Skin of body (tissue), 2 donors: ENCODE measurements around the gene TRHDE. TPM values are rescaled to one million over a fixed set of nuclear protein-coding genes. Genes with fewer than 3 reads are reported as not detected.

ENCODE experiments used
- DNase-seq: peaks from one replicate; lab custom pipeline; 2025; lab: John Stamatoyannopoulos, UW
- total RNA-seq: library from RNA; depleted of rRNA; stranded (reverse); fragments of >200 nt; gene quantifications from one replicate; pipeline ENCODE4 v1.2.3, GENCODE V29; 2014

The TRHDE gene
- total RNA-seq, 1 donor from 2014 or later, result 12.1 TPM

GRCh38 chr12:72434999-72435398 is 162.8 kb downstream of the TRHDE start:
- DNase-seq, result no peak

GRCh38 chr12:72442217-72442616 is 170.0 kb downstream of the TRHDE start:
- no peak for DNase-seq

GRCh38 chr12:72444125-72444524 is 172.0 kb downstream of the TRHDE start:
- DNase-seq, result no peak

- DNase-seq, result no peak
Measured at GRCh38 chr12:72444566-72444965, 172.4 kb downstream of the TRHDE start.

- DNase-seq, result no peak
Measured at GRCh38 chr12:72448089-72448488, 175.9 kb downstream of the TRHDE start.

- DNase-seq, result no peak
Measured at GRCh38 chr12:72448805-72449204, 176.6 kb downstream of the TRHDE start.

- DNase-seq, result no peak
Measured at GRCh38 chr12:72453066-72453465, 180.9 kb downstream of the TRHDE start.

GRCh38 chr12:72453550-72453949 is 181.4 kb downstream of the TRHDE start:
- DNase-seq, result no peak

- no peak for DNase-seq
Measured at GRCh38 chr12:72464471-72464870, 192.3 kb downstream of the TRHDE start.

GRCh38 chr12:72465155-72465554 is 193.0 kb downstream of the TRHDE start:
- no peak for DNase-seq

- no peak for DNase-seq
Measured at GRCh38 chr12:72465940-72466630, 193.9 kb downstream of the TRHDE start.

GRCh38 chr12:72467985-72468384 is 195.8 kb downstream of the TRHDE start:
- no peak for DNase-seq

- DNase-seq, result no peak
Measured at GRCh38 chr12:72468505-72468904, 196.3 kb downstream of the TRHDE start.

GRCh38 chr12:72471806-72472205 is 199.6 kb downstream of the TRHDE start:
- no peak for DNase-seq

GRCh38 chr12:72472350-72472749 is 200.2 kb downstream of the TRHDE start:
- no peak for DNase-seq

- no peak for DNase-seq
Measured at GRCh38 chr12:72476301-72476700, 204.1 kb downstream of the TRHDE start.

GRCh38 chr12:72485017-72485701 is 213.0 kb downstream of the TRHDE start:
- no peak for DNase-seq

GRCh38 chr12:72491426-72491825 is 219.3 kb downstream of the TRHDE start:
- peak; percentile 39 for DNase-seq

- DNase-seq, result no peak
Measured at GRCh38 chr12:72493407-72493806, 221.2 kb downstream of the TRHDE start.

GRCh38 chr12:72498354-72498753 is 226.2 kb downstream of the TRHDE start:
- no peak for DNase-seq

GRCh38 chr12:72499244-72499643 is 227.1 kb downstream of the TRHDE start:
- no peak for DNase-seq

GRCh38 chr12:72502546-72502945 is 230.4 kb downstream of the TRHDE start:
- DNase-seq, result no peak

- DNase-seq, result no peak
Measured at GRCh38 chr12:72505227-72505626, 233.1 kb downstream of the TRHDE start.
